Liver (tissue), 9 donors: ENCODE data around the gene TIMP3. TPM values are rescaled to one million over a fixed set of nuclear protein-coding genes. Genes with fewer than 3 reads are reported as not detected.

Source experiments
- DNase-seq: peaks from one replicate; pipeline ENCODE4 v3.0.0-alpha.2; 2017; ENCODE audit warnings: low spot score
- H3K27ac ChIP-seq, 2 donors: one replicate each; pipeline ENCODE4 v1.7.0; 2013; ENCODE audit warnings: inconsistent platforms in 2 of 2, low read length in 2 of 2, control low read depth in 1 of 2, low read depth in 1 of 2, mild to moderate bottlenecking in 1 of 2
- H3K27me3 ChIP-seq, 4 donors: one replicate each; pipeline versions ENCODE4 v1.6.1 to v1.7.0; 2013; ENCODE audit warnings: low read length in 3 of 4, inconsistent platforms in 1 of 4, mild to moderate bottlenecking in 1 of 4, moderate library complexity in 1 of 4; ENCODE audit not compliant: control insufficient read depth in 4 of 4, insufficient read depth in 4 of 4
- H3K36me3 ChIP-seq, 4 donors: one replicate each; pipeline versions ENCODE4 v1.6.1 to v1.7.0; 2013; ENCODE audit warnings: low read length in 3 of 4, mild to moderate bottlenecking in 3 of 4, low read depth in 1 of 4, moderate library complexity in 1 of 4; ENCODE audit not compliant: control insufficient read depth in 4 of 4, insufficient read depth in 3 of 4
- H3K4me1 ChIP-seq, 4 donors: one replicate each; pipeline versions ENCODE4 v1.6.1 to v1.7.0; 2013; ENCODE audit warnings: low read length in 3 of 4, mild to moderate bottlenecking in 3 of 4, moderate library complexity in 1 of 4; ENCODE audit not compliant: control insufficient read depth in 4 of 4, insufficient read depth in 4 of 4
- H3K4me3 ChIP-seq, 3 donors: one replicate each; pipeline versions ENCODE4 v1.6.1 to v1.7.0; 2013; ENCODE audit warnings: low read length in 3 of 3, control low read depth in 1 of 3, low read depth in 1 of 3, mild to moderate bottlenecking in 1 of 3
- H3K9ac ChIP-seq, 2 donors: one replicate each; pipeline ENCODE4 v1.7.0; 2013; ENCODE audit warnings: low read length in 2 of 2, mild to moderate bottlenecking in 2 of 2, moderate library complexity in 2 of 2, control low read depth in 1 of 2, low read depth in 1 of 2
- H3K9me3 ChIP-seq, 4 donors: one replicate each; pipeline versions ENCODE4 v1.6.1 to v1.7.0; 2013; ENCODE audit warnings: low read length in 3 of 4; ENCODE audit not compliant: control insufficient read depth in 4 of 4
- ATF3 ChIP-seq: IDR thresholded peaks from 2 replicates; pipeline ENCODE4 v1.6.1; 2016; ENCODE audit warnings: antibody characterized with exemption
- CTCF ChIP-seq: fragments of 150-350 bp; IDR thresholded peaks from 2 replicates; pipeline ENCODE4 v1.5.1; 2017; ENCODE audit warnings: improper control_type of control experiment, low read depth, low read length; ENCODE audit not compliant: missing input control
- EGR1 ChIP-seq, 2 donors: IDR thresholded peaks; 2 replicates each; pipeline ENCODE4 v1.6.1; 2016 to 2018; ENCODE audit warnings: antibody characterized with exemption in 2 of 2, low read depth in 2 of 2
- GABPA ChIP-seq, 2 donors: IDR thresholded peaks in 1 of 2; conservative IDR thresholded peaks in 1 of 2; 2 replicates each; pipeline ENCODE4 v1.6.1; 2016; ENCODE audit warnings: antibody characterized with exemption in 2 of 2, mild to moderate bottlenecking in 1 of 2, moderate library complexity in 1 of 2
- HNF4A ChIP-seq, 2 donors: conservative IDR thresholded peaks; 2 replicates each; pipeline ENCODE4 v1.6.1; 2016; ENCODE audit warnings: antibody characterized with exemption in 2 of 2, mild to moderate bottlenecking in 2 of 2
- HNF4G ChIP-seq: IDR thresholded peaks from 2 replicates; pipeline ENCODE4 v1.6.1; 2016; ENCODE audit warnings: antibody characterized with exemption
- JUND ChIP-seq, 2 donors: IDR thresholded peaks; 2 replicates each; pipeline ENCODE4 v1.6.1; 2016; ENCODE audit warnings: antibody characterized with exemption in 2 of 2
- NR2F2 ChIP-seq: IDR thresholded peaks from 2 replicates; pipeline ENCODE4 v1.6.1; 2016; ENCODE audit warnings: antibody characterized with exemption
- RAD21 ChIP-seq, 2 donors: IDR thresholded peaks; 2 replicates each; pipeline ENCODE4 v1.6.1; 2016; ENCODE audit warnings: antibody characterized with exemption in 2 of 2, mild to moderate bottlenecking in 2 of 2
- REST ChIP-seq: IDR thresholded peaks from 2 replicates; pipeline ENCODE4 v1.6.1; 2016; ENCODE audit warnings: antibody characterized with exemption, mild to moderate bottlenecking
- RXRA ChIP-seq, 2 donors: IDR thresholded peaks; 2 replicates each; pipeline ENCODE4 v1.6.1; 2017 to 2018; ENCODE audit warnings: antibody characterized with exemption in 2 of 2, mild to moderate bottlenecking in 1 of 2
- SP1 ChIP-seq: IDR thresholded peaks from 2 replicates; pipeline ENCODE4 v1.6.1; 2018; ENCODE audit warnings: antibody characterized with exemption, mild to moderate bottlenecking
- TAF1 ChIP-seq: conservative IDR thresholded peaks from 2 replicates; pipeline ENCODE4 v1.6.1; 2016; ENCODE audit warnings: antibody characterized with exemption, mild to moderate bottlenecking
- YY1 ChIP-seq: IDR thresholded peaks from 2 replicates; pipeline ENCODE4 v1.6.1; 2016; ENCODE audit warnings: antibody characterized with exemption, mild to moderate bottlenecking
- WGBS: extraction: QIAGEN DNeasy Blood & Tissue Kit; methylation state at CpG from one replicate; pipeline ENCODE4 v1.1.7; 2013; 5-methylcytosine and 5-hydroxymethylcytosine counted together
- polyA plus RNA-seq, 2 donors: library from polyadenylated mRNA; stranded (reverse) in 1 of 2; unstranded in 1 of 2; fragments of 200-250 nt in 1 of 2; fragments of >200 nt in 1 of 2; fragmentation: Nextera tagmentation in 1 of 2; extraction: Ambion mirVana in 1 of 2; gene quantifications; one replicate each; pipeline versions ENCODE4 v1.2.1 to v1.2.3, GENCODE V29; 2013 to 2015
- total RNA-seq, 2 donors: library from RNA; depleted of rRNA; stranded (reverse); fragments of >200 nt; gene quantifications; one replicate each; pipeline ENCODE4 v1.2.3, GENCODE V29; 2014
- donor health status: healthy.
- donor health status: healthy.
- donor health status: healthy.
- donor health status: healthy.
- donor health status: healthy.

The TIMP3 gene
- total and polyA plus RNA-seq, 4 donors, result 28.0 to 44.0 (median 31.2) TPM

GRCh38 chr22:32822179-32822877, 20.8 kb downstream of the TIMP3 start:
- Histone ChIP-seq H3K9ac (no peak overlapping the region), H3K4me1 (no peaks in the 10 kb centered on the region), H3K27me3 (no peaks in the 10 kb centered on the region), H3K27ac (no peak overlapping the region), H3K9me3 (no peaks in the 10 kb centered on the region), H3K36me3 (no peaks in the 10 kb centered on the region), H3K4me3 (no peak overlapping the region)
- TF ChIP-seq HNF4A (conservative IDR thresholded peaks at IDR 0.05), result no peak
- TF ChIP-seq NR2F2, result no peak
- TF ChIP-seq RAD21 (IDR thresholded peaks at IDR 0.05), result no peak
- no peak for TF ChIP-seq SP1
- no peak for TF ChIP-seq HNF4G
- no peak for TF ChIP-seq JUND (IDR thresholded peaks at IDR 0.05)
- no peak for TF ChIP-seq ATF3
- TF ChIP-seq YY1, result no peak
- no peak for TF ChIP-seq GABPA (IDR thresholded peaks at IDR 0.05 in 1 of 2, conservative IDR thresholded peaks at IDR 0.05 in 1 of 2)
- no peak for TF ChIP-seq TAF1
- no peak for DNase-seq
- 83% methylated on average over 7 of the region's 7 CpGs for WGBS

- WGBS, result 71% methylated on average over 10 of the region's 10 CpGs
- Histone ChIP-seq H3K27me3 (no peaks in the 10 kb centered on the region), H3K9me3 (no peaks in the 10 kb centered on the region), H3K9ac (no peak overlapping the region), H3K4me1 (no peaks in the 10 kb centered on the region), H3K4me3 (no peak overlapping the region), H3K27ac (no peak overlapping the region), H3K36me3 (no peaks in the 10 kb centered on the region)
- no peak for DNase-seq
- TF ChIP-seq RAD21 (IDR thresholded peaks at IDR 0.05) (peak; percentile 65 to 73), SP1 (no peak), CTCF (peak; percentile 45), RXRA (IDR thresholded peaks at IDR 0.05) (peak in 1 of 2 donors; percentile 6)
These were observed 21.7 kb downstream of the TIMP3 start for GRCh38 chr22:32823024-32823730.

- Histone ChIP-seq H3K27me3 (no peaks in the 10 kb centered on the region), H3K27ac (no peak overlapping the region), H3K4me3 (no peak overlapping the region), H3K9ac (no peak overlapping the region), H3K36me3 (no peaks in the 10 kb centered on the region), H3K9me3 (no peaks in the 10 kb centered on the region), H3K4me1 (no peaks in the 10 kb centered on the region)
- TF ChIP-seq EGR1 (IDR thresholded peaks at IDR 0.05; ENCODE audit: low read depth in 2 of 2), result no peak
- TF ChIP-seq RXRA (IDR thresholded peaks at IDR 0.05), result no peak
- no peak for TF ChIP-seq REST
- TF ChIP-seq ATF3, result no peak
- DNase-seq, result no peak
- WGBS, result 73% methylated on average over 11 of the region's 11 CpGs
These were observed 23.2 kb downstream of the TIMP3 start for GRCh38 chr22:32824531-32825312.
